ENCODE measurements around the gene DNAJB11. TPM values are rescaled to one million over a fixed set of nuclear protein-coding genes. Genes with fewer than 3 reads are reported as not detected.
"Not testable (repeated sequence)": the region's sequence is repeated elsewhere in the genome, so short reads cannot be mapped to it uniquely, and the experiment has no call there.

The DNAJB11 gene
- total RNA-seq, 1 experiment from 2014 or later: 237 TPM

- peak; percentile 100 for DNase-seq (ENCODE audit: low read depth)
Measured at GRCh38 chr3:186617036-186617946, 46.8 kb downstream of the DNAJB11 start.

GRCh38 chr3:186618318-186618938 lies 47.9 kb downstream of the DNAJB11 start:
- DNase-seq (ENCODE audit: low read depth): no peak

- no peak for DNase-seq (ENCODE audit: low read depth)
Measured at GRCh38 chr3:186619787-186620212, 49.3 kb downstream of the DNAJB11 start.

GRCh38 chr3:186620213-186621092 lies 49.9 kb downstream of the DNAJB11 start:
- DNase-seq (ENCODE audit: low read depth): no peak

- DNase-seq (ENCODE audit: low read depth): no peak
Measured at GRCh38 chr3:186621894-186622650, 51.6 kb downstream of the DNAJB11 start.

- DNase-seq (ENCODE audit: low read depth): no peak
Measured at GRCh38 chr3:186622651-186623310, 52.3 kb downstream of the DNAJB11 start.

GRCh38 chr3:186624598-186624997 lies 54.1 kb downstream of the DNAJB11 start:
- no peak for DNase-seq (ENCODE audit: low read depth)

GRCh38 chr3:186625600-186626042 lies 55.1 kb downstream of the DNAJB11 start:
- DNase-seq (ENCODE audit: low read depth): no peak

- no peak for DNase-seq (ENCODE audit: low read depth)
Measured at GRCh38 chr3:186626254-186626847, 55.8 kb downstream of the DNAJB11 start.

GRCh38 chr3:186627852-186628414 lies 57.4 kb downstream of the DNAJB11 start:
- no peak for DNase-seq (ENCODE audit: low read depth)

- no peak for DNase-seq (ENCODE audit: low read depth)
Measured at GRCh38 chr3:186628756-186629155, 58.2 kb downstream of the DNAJB11 start.

GRCh38 chr3:186630950-186631641 lies 60.6 kb downstream of the DNAJB11 start:
- DNase-seq (ENCODE audit: low read depth): no peak

GRCh38 chr3:186633481-186633880 lies 63.0 kb downstream of the DNAJB11 start:
- DNase-seq (ENCODE audit: low read depth): no peak

GRCh38 chr3:186634207-186634606 lies 63.7 kb downstream of the DNAJB11 start:
- not testable (repeated sequence) for DNase-seq (ENCODE audit: low read depth)

Other genes with a start within 250 kb of the DNAJB11 start
- gene DGKG, start 208.5 kb upstream of the DNAJB11 start, total RNA-seq (2014; rRNA removed; shearing (Covaris generic)): 14.4 and 16.7 TPM in 2 replicates
- gene CRYGS, start 26.3 kb upstream of the DNAJB11 start, total RNA-seq (2014; rRNA removed; shearing (Covaris generic)): 0.47 and 0.57 TPM in 2 replicates
- gene TBCCD1, start 3.4 kb upstream of the DNAJB11 start, total RNA-seq (2014; rRNA removed; shearing (Covaris generic)): 24.1 and 28.6 TPM in 2 replicates
- gene AHSG, start 42.3 kb downstream of the DNAJB11 start, total RNA-seq (2014; rRNA removed; shearing (Covaris generic)): not detected in 2 replicates
- gene FETUB, start 69.7 kb downstream of the DNAJB11 start, total RNA-seq (2014; rRNA removed; shearing (Covaris generic)): not detected in 2 replicates
- gene HRG, start 95.3 kb downstream of the DNAJB11 start, total RNA-seq (2014; rRNA removed; shearing (Covaris generic)): not detected in 2 replicates
- not detected in 2 replicates for gene KNG1, start 146.6 kb downstream of the DNAJB11 start, total RNA-seq (2014; rRNA removed; shearing (Covaris generic))
- gene EIF4A2, start 212.9 kb downstream of the DNAJB11 start, total RNA-seq (2014; rRNA removed; shearing (Covaris generic)): 508 and 726 TPM in 2 replicates
- 113 and 141 TPM in 2 replicates for gene RFC4, start 235.8 kb downstream of the DNAJB11 start, total RNA-seq (2014; rRNA removed; shearing (Covaris generic))

Measured in M059J (cell line).